ENCODE measurements around the gene RAB40A.

RAB40A gene

DNA sequence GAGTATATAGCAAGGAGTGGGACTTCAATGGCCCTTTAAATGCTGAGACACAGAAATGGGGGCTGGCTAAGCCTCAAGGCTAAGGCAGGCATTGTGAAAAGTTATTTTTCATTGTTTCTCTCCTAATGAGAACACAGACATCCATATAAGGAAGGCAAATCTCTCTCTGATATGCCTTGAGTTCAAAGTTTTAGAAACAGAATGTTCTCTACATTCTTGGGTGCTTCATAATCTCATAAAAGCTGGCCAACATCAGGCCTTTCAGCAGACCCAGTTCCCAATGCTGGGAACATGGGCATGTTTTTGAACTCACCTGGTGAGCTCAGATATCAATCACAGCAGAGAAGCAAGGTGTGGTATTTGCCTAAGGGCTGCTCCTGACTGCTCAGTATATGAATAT is 19.4 kb upstream of the RAB40A start:
- in situ Hi-C loops (cut with HindIII; ENCODE audit: low sequenced_read_pairs) = no loop called here
- no peak overlapping the region for H3K4me3 ChIP-seq (ENCODE audit: low read depth, low read length)
- TF ChIP-seq, protein P1, sequence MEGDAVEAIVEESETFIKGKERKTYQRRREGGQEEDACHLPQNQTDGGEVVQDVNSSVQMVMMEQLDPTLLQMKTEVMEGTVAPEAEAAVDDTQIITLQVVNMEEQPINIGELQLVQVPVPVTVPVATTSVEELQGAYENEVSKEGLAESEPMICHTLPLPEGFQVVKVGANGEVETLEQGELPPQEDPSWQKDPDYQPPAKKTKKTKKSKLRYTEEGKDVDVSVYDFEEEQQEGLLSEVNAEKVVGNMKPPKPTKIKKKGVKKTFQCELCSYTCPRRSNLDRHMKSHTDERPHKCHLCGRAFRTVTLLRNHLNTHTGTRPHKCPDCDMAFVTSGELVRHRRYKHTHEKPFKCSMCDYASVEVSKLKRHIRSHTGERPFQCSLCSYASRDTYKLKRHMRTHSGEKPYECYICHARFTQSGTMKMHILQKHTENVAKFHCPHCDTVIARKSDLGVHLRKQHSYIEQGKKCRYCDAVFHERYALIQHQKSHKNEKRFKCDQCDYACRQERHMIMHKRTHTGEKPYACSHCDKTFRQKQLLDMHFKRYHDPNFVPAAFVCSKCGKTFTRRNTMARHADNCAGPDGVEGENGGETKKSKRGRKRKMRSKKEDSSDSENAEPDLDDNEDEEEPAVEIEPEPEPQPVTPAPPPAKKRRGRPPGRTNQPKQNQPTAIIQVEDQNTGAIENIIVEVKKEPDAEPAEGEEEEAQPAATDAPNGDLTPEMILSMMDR (IDR thresholded peaks at IDR 0.05; ENCODE audit: low read depth, low read length) = no peak
- DNase-seq (ENCODE audit: low read depth, low spot score) = peak; percentile 28

DNA sequence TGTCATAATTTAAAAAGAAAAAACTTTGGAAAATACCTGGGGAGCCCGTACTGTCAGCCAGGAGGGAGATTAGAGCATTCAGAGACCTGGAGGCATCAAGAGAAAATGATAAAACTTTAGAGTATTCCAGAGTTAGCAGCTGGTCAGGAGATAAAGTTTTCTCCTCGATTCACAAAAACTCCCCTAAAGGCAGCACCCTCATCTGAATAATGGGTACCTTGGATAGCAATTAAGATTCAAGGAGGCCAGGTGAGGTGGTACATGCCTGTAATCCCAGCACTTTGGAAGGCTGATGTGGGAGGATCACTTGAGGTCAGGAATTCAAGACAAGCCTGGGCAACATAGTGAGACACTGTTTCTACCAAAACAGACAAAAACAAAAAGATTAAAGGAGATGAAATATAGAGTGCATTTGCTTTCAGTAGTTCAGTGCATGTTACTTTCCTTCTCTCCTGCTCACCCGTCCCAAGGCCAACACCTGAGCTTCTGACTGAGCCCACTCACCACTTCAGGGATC is 18.6 kb upstream of the RAB40A start:
- DNase-seq (ENCODE audit: low read depth, low spot score) = no peak
- H3K4me3 ChIP-seq (ENCODE audit: low read depth, low read length) = no peak overlapping the region
- in situ Hi-C loops (cut with HindIII; ENCODE audit: low sequenced_read_pairs) = no loop called here
- TF ChIP-seq, protein P1 (IDR thresholded peaks at IDR 0.05; ENCODE audit: low read depth, low read length) = no peak

DNA sequence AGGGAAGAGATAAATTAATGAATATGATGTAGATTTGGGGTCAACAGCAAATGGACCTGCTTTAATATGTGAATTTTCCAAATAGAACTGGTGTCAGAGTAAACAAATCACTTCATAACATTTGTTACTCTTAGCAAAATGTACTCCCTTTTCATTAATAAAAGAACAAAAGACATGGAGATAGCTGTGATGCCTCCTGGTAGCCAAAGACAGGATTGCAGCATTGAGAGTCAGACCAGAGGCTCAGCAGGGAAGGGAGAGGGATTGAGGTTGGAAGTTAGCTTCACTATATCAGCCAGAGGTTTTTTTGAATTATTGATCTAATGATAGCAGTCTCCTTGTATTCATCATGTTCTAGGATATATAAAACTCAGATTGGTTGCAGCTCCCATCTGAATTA is 17.4 kb upstream of the RAB40A start:
- no peak for DNase-seq (ENCODE audit: low read depth, low spot score)
- TF ChIP-seq, protein P1 (IDR thresholded peaks at IDR 0.05; ENCODE audit: low read depth, low read length) = peak; percentile 2
- no peak overlapping the region for H3K4me3 ChIP-seq (ENCODE audit: low read depth, low read length)
- in situ Hi-C loops (cut with HindIII; ENCODE audit: low sequenced_read_pairs) = no loop called here

DNA sequence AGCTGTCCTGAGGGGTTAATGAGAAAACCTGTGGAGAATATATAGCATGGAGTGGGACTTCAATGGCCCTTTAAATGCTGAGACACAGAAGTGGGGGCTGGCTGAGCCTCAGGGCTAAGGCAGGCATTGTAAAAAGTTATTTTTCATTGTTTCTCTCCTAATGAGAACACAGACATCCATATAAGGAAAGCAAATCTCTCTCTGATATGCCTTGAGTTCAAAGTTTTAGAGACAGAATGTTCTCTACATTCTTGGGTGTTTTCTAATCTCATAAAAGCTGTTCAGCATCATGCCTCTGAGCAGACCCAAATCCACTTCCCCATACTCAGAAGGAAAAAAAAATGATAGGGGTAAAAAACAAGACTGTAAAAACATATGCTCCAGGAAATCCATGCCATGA is 16.8 kb upstream of the RAB40A start:
- peak; percentile 14 for DNase-seq (ENCODE audit: low read depth, low spot score)
- in situ Hi-C loops (cut with HindIII; ENCODE audit: low sequenced_read_pairs) = no loop called here
- no peak overlapping the region for H3K4me3 ChIP-seq (ENCODE audit: low read depth, low read length)
- TF ChIP-seq, protein P1 (IDR thresholded peaks at IDR 0.05; ENCODE audit: low read depth, low read length) = no peak

DNA sequence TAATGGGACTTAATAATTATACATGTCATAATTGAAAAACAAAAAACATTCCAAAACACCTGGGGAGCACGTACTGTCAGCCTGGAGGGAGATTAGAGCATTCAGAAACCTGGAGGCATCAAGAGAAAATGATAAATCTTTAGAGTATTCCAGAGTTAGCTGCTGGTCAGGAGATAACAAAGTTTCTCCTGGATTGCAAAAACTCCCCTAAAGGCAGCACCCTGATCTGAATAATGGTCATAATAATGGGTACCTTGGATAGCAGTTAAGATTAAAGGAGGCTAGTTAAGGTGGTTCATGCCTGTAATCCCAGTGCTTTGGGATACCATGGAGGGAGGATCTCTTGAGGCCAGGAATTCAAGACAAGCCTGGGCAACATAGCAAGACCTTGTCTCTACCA is 15.9 kb upstream of the RAB40A start:
- DNase-seq (ENCODE audit: low read depth, low spot score) = no peak
- in situ Hi-C loops (cut with HindIII; ENCODE audit: low sequenced_read_pairs) = no loop called here
- H3K4me3 ChIP-seq (ENCODE audit: low read depth, low read length) = no peak overlapping the region
- TF ChIP-seq, protein P1 (IDR thresholded peaks at IDR 0.05; ENCODE audit: low read depth, low read length) = no peak

DNA sequence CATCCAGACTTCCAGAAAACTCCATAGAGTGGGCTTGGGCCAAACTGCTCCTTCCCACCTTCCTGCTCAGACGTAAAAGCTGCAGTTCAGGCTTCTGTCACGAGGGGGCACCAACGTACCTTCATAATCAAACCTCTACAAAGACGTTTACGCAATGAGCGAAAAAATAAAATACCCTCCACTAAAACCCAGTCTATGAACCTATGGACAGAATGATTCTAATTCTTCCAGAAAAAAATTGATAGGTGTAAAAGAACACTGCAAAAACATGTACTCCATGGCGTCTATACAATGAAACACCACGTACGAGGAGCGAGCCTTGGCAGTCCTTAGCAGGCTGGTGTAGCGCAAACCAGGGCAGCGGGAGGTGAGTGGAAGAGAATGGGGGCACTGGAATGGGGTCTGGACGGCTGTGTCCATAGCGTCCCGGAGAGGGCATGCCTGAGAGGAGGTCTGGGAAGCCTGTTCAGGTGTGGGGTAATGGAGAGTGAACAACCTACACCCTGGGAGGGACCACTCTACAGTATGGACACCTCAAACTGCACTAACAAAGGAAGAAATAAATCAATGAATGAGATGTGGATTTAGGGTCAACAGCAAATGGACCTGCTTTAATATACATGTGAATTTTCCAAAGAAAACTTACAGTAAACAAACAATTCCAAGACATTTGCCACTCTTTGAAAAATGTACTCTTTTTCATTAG is 14.4 kb upstream of the RAB40A start:
- in situ Hi-C loops (cut with HindIII; ENCODE audit: low sequenced_read_pairs) = no loop called here
- H3K4me3 ChIP-seq (ENCODE audit: low read depth, low read length) = peak overlapping the region; percentile 24
- peak; percentile 75 for DNase-seq (ENCODE audit: low read depth, low spot score)
- TF ChIP-seq, protein P1 (IDR thresholded peaks at IDR 0.05; ENCODE audit: low read depth, low read length) = peak; percentile 78
